Left lung (tissue), 10 donors: ENCODE measurements around the gene DNAH8. TPM values are rescaled to one million over a fixed set of nuclear protein-coding genes. Genes with fewer than 3 reads are reported as not detected.

ENCODE experiments used
- ATAC-seq: fragments of 200-7000 bp; cut with Tn5 transposase; one replicate; pipeline ENCODE4 v1.9.1; 2020; ENCODE audit warnings: moderate library complexity
- DNase-seq, 4 donors: peaks; one replicate each; pipeline ENCODE4 v3.0.0-alpha.2; 2013 to 2020
- H3K27ac ChIP-seq, 2 donors: fragments of 200-600 bp; sonication (generic) in 1 of 2; one replicate each; pipeline versions ENCODE4 v1.5.0 to v1.8.0; 2020 to 2021
- H3K27me3 ChIP-seq, 2 donors: fragments of 200-600 bp; sonication (generic) in 1 of 2; one replicate each; pipeline versions ENCODE4 v1.5.0 to v1.8.0; 2020 to 2021
- H3K36me3 ChIP-seq, 2 donors: fragments of 200-600 bp; sonication (generic) in 1 of 2; one replicate each; pipeline versions ENCODE4 v1.5.0 to v1.8.0; 2020 to 2021
- H3K4me1 ChIP-seq, 2 donors: fragments of 200-600 bp; one replicate each; pipeline ENCODE4 v1.8.0; 2021
- H3K4me3 ChIP-seq, 2 donors: fragments of 200-600 bp; sonication (generic) in 1 of 2; one replicate each; pipeline versions ENCODE4 v1.5.0 to v1.8.0; 2020 to 2021; ENCODE audit warnings: mild to moderate bottlenecking in 1 of 2
- H3K9me3 ChIP-seq, 2 donors: fragments of 200-600 bp; sonication (generic) in 1 of 2; one replicate each; pipeline versions ENCODE4 v1.5.0 to v1.8.0; 2020 to 2021
- intact Hi-C, 2 donors: fragments of 100-400 bp; cut with DNase I; formaldehyde crosslinking; loops; one replicate each; pipeline versions ENCODE4 v1.11.2 to v1.14.2; 2022
- polyA plus RNA-seq, 6 donors: library from polyadenylated mRNA; unstranded; fragments of 120-200 nt; gene quantifications; one replicate each; pipeline ENCODE4 v1.2.1, GENCODE V29; 2013; ENCODE audit not compliant: insufficient read length in 6 of 6
- total RNA-seq, 2 donors: library from RNA; stranded (reverse); fragmentation: NEBNext Ultra II Directional; extraction: Animal tissue kit (Norgen Biotek cat#: 25700); gene quantifications; one replicate each; pipeline ENCODE4 v1.2.1, GENCODE V29; 2021
- TF ChIP-seq, protein P1 (sequence below), 2 donors: fragments of 200-600 bp; sonication (generic) in 1 of 2; IDR thresholded peaks; one replicate each; pipeline versions ENCODE4 v1.5.0 to v1.8.0; 2021; ENCODE audit warnings: antibody characterized with exemption in 2 of 2
- donor health status: DM: no; HTN: yes; CAD: no.
- donor health status: DM: no; HTN: no; CAD: no.

The DNAH8 gene
- total and polyA plus RNA-seq, 8 donors: 0.03 to 0.34 (median 0.08) TPM

DNA sequence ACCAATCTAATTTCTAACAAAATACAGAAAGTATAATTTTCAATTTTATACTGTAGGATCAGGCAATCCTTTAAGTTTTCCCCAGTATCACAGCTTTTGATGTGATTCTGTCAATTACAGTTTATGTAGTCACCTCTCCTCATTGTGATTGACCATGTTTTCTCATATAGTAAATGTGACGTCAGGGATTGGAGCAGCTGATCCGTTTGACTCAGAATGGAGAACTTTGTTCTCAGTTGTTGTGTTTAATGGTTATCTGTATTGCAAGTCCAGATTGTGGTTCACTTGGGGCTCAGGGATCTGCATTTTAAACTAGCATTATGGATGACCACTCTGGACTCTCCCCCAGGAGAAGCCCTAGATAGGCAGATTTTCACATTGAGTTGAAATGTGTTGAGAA lies 90.6 kb downstream of the DNAH8 start:
- no peaks in the 10 kb centered on the region for H3K27me3 ChIP-seq
- H3K4me3 ChIP-seq: no peak overlapping the region
- H3K36me3 ChIP-seq: no peaks in the 10 kb centered on the region
- H3K9me3 ChIP-seq: no peaks in the 10 kb centered on the region
- intact Hi-C loops: no loop called here
- ATAC-seq (no peak), DNase-seq (no peak)
- H3K27ac ChIP-seq: no peak overlapping the region
- H3K4me1 ChIP-seq: no peaks in the 10 kb centered on the region
- TF ChIP-seq, protein P1, sequence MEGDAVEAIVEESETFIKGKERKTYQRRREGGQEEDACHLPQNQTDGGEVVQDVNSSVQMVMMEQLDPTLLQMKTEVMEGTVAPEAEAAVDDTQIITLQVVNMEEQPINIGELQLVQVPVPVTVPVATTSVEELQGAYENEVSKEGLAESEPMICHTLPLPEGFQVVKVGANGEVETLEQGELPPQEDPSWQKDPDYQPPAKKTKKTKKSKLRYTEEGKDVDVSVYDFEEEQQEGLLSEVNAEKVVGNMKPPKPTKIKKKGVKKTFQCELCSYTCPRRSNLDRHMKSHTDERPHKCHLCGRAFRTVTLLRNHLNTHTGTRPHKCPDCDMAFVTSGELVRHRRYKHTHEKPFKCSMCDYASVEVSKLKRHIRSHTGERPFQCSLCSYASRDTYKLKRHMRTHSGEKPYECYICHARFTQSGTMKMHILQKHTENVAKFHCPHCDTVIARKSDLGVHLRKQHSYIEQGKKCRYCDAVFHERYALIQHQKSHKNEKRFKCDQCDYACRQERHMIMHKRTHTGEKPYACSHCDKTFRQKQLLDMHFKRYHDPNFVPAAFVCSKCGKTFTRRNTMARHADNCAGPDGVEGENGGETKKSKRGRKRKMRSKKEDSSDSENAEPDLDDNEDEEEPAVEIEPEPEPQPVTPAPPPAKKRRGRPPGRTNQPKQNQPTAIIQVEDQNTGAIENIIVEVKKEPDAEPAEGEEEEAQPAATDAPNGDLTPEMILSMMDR (IDR thresholded peaks at IDR 0.05): no peak

GRCh38 chr6:38806271-38806670 lies 91.2 kb downstream of the DNAH8 start:
- Histone ChIP-seq H3K4me1 (no peaks in the 10 kb centered on the region), H3K36me3 (no peaks in the 10 kb centered on the region), H3K27ac (no peak overlapping the region), H3K27me3 (no peaks in the 10 kb centered on the region), H3K4me3 (no peak overlapping the region), H3K9me3 (no peaks in the 10 kb centered on the region)
- intact Hi-C loops: no loop called here
- DNase-seq: no peak
- peak; percentile 62 for ATAC-seq
- TF ChIP-seq, protein P1 (IDR thresholded peaks at IDR 0.05): no peak

DNA sequence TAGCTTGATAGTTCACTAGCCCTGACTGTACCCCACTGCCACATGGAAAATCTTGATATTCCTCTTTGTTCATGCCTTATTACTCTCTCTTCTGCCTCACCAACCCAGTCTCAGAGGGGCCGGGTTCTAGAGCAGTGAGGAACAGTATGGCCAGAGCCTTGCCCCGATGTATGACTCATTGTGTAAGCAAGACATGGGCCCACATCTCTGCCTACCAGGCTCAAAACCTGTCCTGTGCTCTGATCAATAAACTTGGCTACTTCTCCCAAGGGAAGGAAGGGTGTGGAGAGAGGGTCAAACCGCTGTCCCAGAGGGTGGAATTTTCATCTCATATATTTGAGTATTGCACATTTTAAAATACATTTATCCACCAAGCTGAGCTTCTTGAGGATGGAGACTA lies 91.7 kb downstream of the DNAH8 start:
- intact Hi-C loops: no loop called here

DNA sequence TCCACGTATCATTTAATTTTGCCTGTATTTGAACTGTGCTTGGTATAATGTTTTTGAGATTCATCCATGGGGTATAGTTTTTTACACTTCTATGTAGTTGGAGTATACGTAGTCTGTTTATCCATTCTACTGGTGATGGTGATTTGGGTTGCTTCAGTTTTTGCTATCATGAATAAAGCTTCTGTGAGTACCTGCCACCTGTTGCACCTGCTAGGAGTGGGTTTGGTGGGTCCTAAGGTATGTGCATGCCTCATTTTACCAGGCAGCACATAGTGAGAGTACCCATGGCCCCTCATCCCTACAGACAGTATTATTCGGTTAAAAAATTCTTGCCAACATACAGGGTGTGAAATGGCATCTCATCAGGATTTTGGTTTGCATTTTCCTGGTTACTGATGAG lies 92.9 kb downstream of the DNAH8 start:
- intact Hi-C loops: no loop called here
- no peaks in the 10 kb centered on the region for H3K4me1 ChIP-seq
- ATAC-seq: no peak
- H3K36me3 ChIP-seq: no peaks in the 10 kb centered on the region
- TF ChIP-seq, protein P1 (IDR thresholded peaks at IDR 0.05): no peak
- H3K27ac ChIP-seq: no peak overlapping the region
- H3K9me3 ChIP-seq: no peaks in the 10 kb centered on the region
- no peak for DNase-seq
- H3K27me3 ChIP-seq: no peaks in the 10 kb centered on the region
- H3K4me3 ChIP-seq: no peak overlapping the region

More for the DNA sequence above, 91.7 kb downstream of the DNAH8 start:
- no peak for ATAC-seq
- no peak overlapping the region for H3K4me3 ChIP-seq
- H3K27ac ChIP-seq: no peak overlapping the region
- no peaks in the 10 kb centered on the region for H3K27me3 ChIP-seq
- TF ChIP-seq, protein P1 (IDR thresholded peaks at IDR 0.05): no peak
- H3K9me3 ChIP-seq: no peaks in the 10 kb centered on the region
- no peaks in the 10 kb centered on the region for H3K4me1 ChIP-seq
- no peaks in the 10 kb centered on the region for H3K36me3 ChIP-seq
- DNase-seq: no peak

- ATAC-seq: no peak
- no peak overlapping the region for H3K4me3 ChIP-seq
- H3K4me1 ChIP-seq: no peaks in the 10 kb centered on the region
- peak in 2 of 4 donors; percentile 34 to 36 for DNase-seq
- H3K9me3 ChIP-seq: no peaks in the 10 kb centered on the region
- intact Hi-C loops: no loop called here
- H3K27me3 ChIP-seq: no peaks in the 10 kb centered on the region
- no peaks in the 10 kb centered on the region for H3K36me3 ChIP-seq
- H3K27ac ChIP-seq: no peak overlapping the region
- TF ChIP-seq, protein P1 (IDR thresholded peaks at IDR 0.05): no peak
Measured at GRCh38 chr6:38813041-38813823, 98.1 kb downstream of the DNAH8 start.
